Fibroblast of villous mesenchyme (primary cell): ENCODE results near the gene WBP4. TPM values are rescaled to one million over a fixed set of nuclear protein-coding genes. Genes with fewer than 3 reads are reported as not detected.
A peak's percentile ranks its signal among the peaks of the same experiment; 100 is the strongest.

Experiments
- DNase-seq: peaks from one replicate; pipeline ENCODE4 v3.0.0-alpha.2; 2010; ENCODE audit warnings: low read depth
- H3K4me3 ChIP-seq: 2 replicates; pipeline ENCODE4 v1.5.1; 2011; ENCODE audit warnings: low read depth, mild to moderate bottlenecking, low read length
- CTCF ChIP-seq: IDR thresholded peaks from 2 replicates; pipeline ENCODE4 v1.5.1; 2012; ENCODE audit warnings: low read depth, mild to moderate bottlenecking, low read length; ENCODE audit not compliant: insufficient read depth
- total RNA-seq: library from RNA; depleted of rRNA; stranded (reverse); fragments of >200 nt; gene quantifications from 2 replicates; pipeline ENCODE4 v1.2.3, GENCODE V29; 2012

WBP4 gene
- 5.2 and 6.9 TPM in 2 replicates for total RNA-seq

- peak; percentile 15 for TF ChIP-seq CTCF
- H3K4me3 ChIP-seq = peak within 1 kb of the TSS; percentile 90
Observed at GRCh38 chr13:41061075-41061913, at the start of gene WBP4. Gene WBP4 (plus strand): TSS chr13:41061509. CDS start chr13:41061674, 165 bp downstream.

GRCh38 chr13:41012536-41012935, 48.8 kb upstream of the WBP4 start:
- no peak for DNase-seq
- no peak for TF ChIP-seq CTCF

More at GRCh38 chr13:41061075-41061913, at the start of gene WBP4:
- peak; percentile 97 for DNase-seq

GRCh38 chr13:41013835-41014234, 47.5 kb upstream of the WBP4 start:
- DNase-seq = no peak
- H3K4me3 ChIP-seq = no peak overlapping the region
- TF ChIP-seq CTCF = no peak

More at GRCh38 chr13:41012536-41012935, 48.8 kb upstream of the WBP4 start:
- no peak overlapping the region for H3K4me3 ChIP-seq

- DNase-seq = no peak
- H3K4me3 ChIP-seq = no peak overlapping the region
- TF ChIP-seq CTCF = no peak
Observed at GRCh38 chr13:41015920-41016319, 45.4 kb upstream of the WBP4 start.

GRCh38 chr13:41017159-41017558, 44.1 kb upstream of the WBP4 start:
- DNase-seq = no peak
- TF ChIP-seq CTCF = no peak
- H3K4me3 ChIP-seq = no peak overlapping the region

- H3K4me3 ChIP-seq = no peak overlapping the region
- no peak for DNase-seq
- TF ChIP-seq CTCF = no peak
Observed at GRCh38 chr13:41017817-41018601, 43.3 kb upstream of the WBP4 start.
